Stimulated activated CD8-positive, alpha-beta memory T cell treated with anti-CD3 and anti-CD28 coated beads, Interleukin-4, amount 100 ng/mL, for 4 hours (primary cell): ENCODE results near the gene ADISSP.
"Not testable (repeated sequence)": the region's sequence is repeated elsewhere in the genome, so short reads cannot be mapped to it uniquely, and the experiment has no call there.

Source experiments
- DNase-seq, 2 donors: peaks; one replicate each; pipeline ENCODE4 v3.0.0-alpha.2; 2020; ENCODE audit warnings: low read depth in 2 of 2, low spot score in 1 of 2

Gene ADISSP

GRCh38 chr20:3798373-3798768 lies 30.8 kb upstream of the ADISSP start:
- DNase-seq, result no peak

- no peak for DNase-seq
Measured at GRCh38 chr20:3797592-3798372, 30.2 kb upstream of the ADISSP start.

GRCh38 chr20:3797226-3797545 lies 29.6 kb upstream of the ADISSP start:
- DNase-seq, result no peak

GRCh38 chr20:3796477-3797225 lies 29.1 kb upstream of the ADISSP start:
- no peak for DNase-seq

GRCh38 chr20:3795511-3796468 lies 28.2 kb upstream of the ADISSP start, which contains the start of gene CDC25B:
Gene CDC25B (plus strand): TSS chr20:3796310. CDS start chr20:3796532, 222 bp downstream.
- DNase-seq, result peak; percentile 77 to 81

- DNase-seq, result no peak
Measured at GRCh38 chr20:3794701-3795420, 27.3 kb upstream of the ADISSP start.

GRCh38 chr20:3794168-3794567 lies 26.6 kb upstream of the ADISSP start:
- DNase-seq, result not testable (repeated sequence)

GRCh38 chr20:3789201-3789600 lies 21.6 kb upstream of the ADISSP start:
- DNase-seq, result not testable (repeated sequence)

GRCh38 chr20:3788685-3789155 lies 21.2 kb upstream of the ADISSP start:
- DNase-seq, result no peak

GRCh38 chr20:3787324-3788014 lies 19.9 kb upstream of the ADISSP start:
- no peak for DNase-seq

GRCh38 chr20:3786665-3787323 lies 19.2 kb upstream of the ADISSP start, which contains the start of gene CENPB:
Gene CENPB (minus strand): TSS chr20:3786740. CDS start chr20:3786483, 257 bp downstream.
- peak; percentile 68 to 72 for DNase-seq

- no peak for DNase-seq
Measured at GRCh38 chr20:3786126-3786484, 18.6 kb upstream of the ADISSP start.

- DNase-seq, result no peak
Measured at GRCh38 chr20:3785240-3786125, 17.9 kb upstream of the ADISSP start.

- no peak for DNase-seq
Measured at GRCh38 chr20:3784863-3785239, 17.3 kb upstream of the ADISSP start.

GRCh38 chr20:3784216-3784853 lies 16.8 kb upstream of the ADISSP start:
- no peak for DNase-seq

GRCh38 chr20:3783511-3784195 lies 16.1 kb upstream of the ADISSP start:
- no peak for DNase-seq

- no peak for DNase-seq
Measured at GRCh38 chr20:3783068-3783489, 15.5 kb upstream of the ADISSP start.
